RCC 7860 (cell line): Measurements from ENCODE around the gene KCNH8.
"Not testable (repeated sequence)": the region's sequence is repeated elsewhere in the genome, so short reads cannot be mapped to it uniquely, and the experiment has no call there.

Source experiments
- DNase-seq: peaks from one replicate; pipeline ENCODE4 v3.0.0-alpha.2; 2015; ENCODE audit warnings: low spot score
- FAIRE-seq: peaks from 2 replicates; lab custom pipeline; 2012; peaks lifted over from hg19 to GRCh38; lab: Jason Lieb, UNC

KCNH8 gene

GRCh38 chr3:19147905-19148767 lies at the start of gene KCNH8:
Gene KCNH8, plus strand, starts transcription at chr3:19148510. Its CDS starts 210 bp downstream, at chr3:19148720.
- DNase-seq (no peak), FAIRE-seq (no peak)

GRCh38 chr3:19102654-19103290 lies 45.5 kb upstream of the KCNH8 start:
- not testable (repeated sequence) for FAIRE-seq, DNase-seq

GRCh38 chr3:19103510-19103909 lies 44.8 kb upstream of the KCNH8 start:
- no peak for FAIRE-seq
- no peak for DNase-seq

GRCh38 chr3:19104459-19104858 lies 43.9 kb upstream of the KCNH8 start:
- FAIRE-seq = no peak
- DNase-seq = no peak

- FAIRE-seq = no peak
- DNase-seq = no peak
These were observed 42.5 kb upstream of the KCNH8 start for GRCh38 chr3:19105826-19106225.

GRCh38 chr3:19106307-19106706 lies 42.0 kb upstream of the KCNH8 start:
- DNase-seq (no peak), FAIRE-seq (no peak)

GRCh38 chr3:19107719-19108118 lies 40.6 kb upstream of the KCNH8 start:
- no peak for FAIRE-seq
- DNase-seq = no peak

GRCh38 chr3:19110335-19110895 lies 37.9 kb upstream of the KCNH8 start:
- FAIRE-seq (no peak), DNase-seq (no peak)

- DNase-seq (no peak), FAIRE-seq (no peak)
These were observed 33.8 kb upstream of the KCNH8 start for GRCh38 chr3:19114461-19114860.

- FAIRE-seq = no peak
- no peak for DNase-seq
These were observed 32.1 kb upstream of the KCNH8 start for GRCh38 chr3:19116239-19116638.

- FAIRE-seq = no peak
- DNase-seq = no peak
These were observed 23.6 kb upstream of the KCNH8 start for GRCh38 chr3:19124752-19125151.

GRCh38 chr3:19139863-19140262 lies 8.4 kb upstream of the KCNH8 start:
- no peak for DNase-seq
- no peak for FAIRE-seq

- no peak for FAIRE-seq
- DNase-seq = no peak
These were observed 1.3 kb upstream of the KCNH8 start for GRCh38 chr3:19146685-19147650.

GRCh38 chr3:19148768-19149091 lies 420 bp downstream of the KCNH8 start:
- no peak for FAIRE-seq
- no peak for DNase-seq

- no peak for FAIRE-seq
- DNase-seq = no peak
These were observed 1.1 kb downstream of the KCNH8 start for GRCh38 chr3:19149368-19149767.

GRCh38 chr3:19151171-19151570 lies 2.9 kb downstream of the KCNH8 start:
- no peak for FAIRE-seq

GRCh38 chr3:19154693-19155250 lies 6.5 kb downstream of the KCNH8 start:
- FAIRE-seq (no peak), DNase-seq (no peak)

More at GRCh38 chr3:19151171-19151570, 2.9 kb downstream of the KCNH8 start:
- DNase-seq = no peak

- no peak for DNase-seq
- FAIRE-seq = no peak
These were observed 7.1 kb downstream of the KCNH8 start for GRCh38 chr3:19155375-19155774.

- DNase-seq = no peak
- no peak for FAIRE-seq
These were observed 11.8 kb downstream of the KCNH8 start for GRCh38 chr3:19159966-19160635.

- DNase-seq = no peak
- FAIRE-seq = no peak
These were observed 17.3 kb downstream of the KCNH8 start for GRCh38 chr3:19165654-19166053.
